Activated CD4-positive, alpha-beta memory T cell treated with anti-CD3 and anti-CD28 coated beads for 36 hours (primary cell): ENCODE measurements around the gene STX1B. TPM values are rescaled to one million over a fixed set of nuclear protein-coding genes. Genes with fewer than 3 reads are reported as not detected.
A peak's percentile ranks its signal among the peaks of the same experiment; 100 is the strongest.
"Not testable (repeated sequence)": the region's sequence is repeated elsewhere in the genome, so short reads cannot be mapped to it uniquely, and the experiment has no call there.

ENCODE experiments used
- CTCF ChIA-PET: fragments of 350-600 bp; sonication (Branson Sonifier 250); formaldehyde crosslinking; loops from one replicate; lab custom pipeline; 2021; ENCODE audit warnings: antibody characterized with exemption, inconsistent platforms; lab: Charles Lee
- POLR2A ChIA-PET: fragments of 350-600 bp; sonication (Branson Sonifier 250); formaldehyde crosslinking; loops from one replicate; lab custom pipeline; 2021; ENCODE audit warnings: antibody characterized with exemption; lab: Charles Lee
- DNase-seq: peaks from one replicate; pipeline ENCODE4 v3.0.0-alpha.2; 2020
- H3K27ac Mint-ChIP-seq: one replicate; pipeline ENCODE4 v1.8.0; 2021; ENCODE audit warnings: mixed read lengths
- H3K27me3 Mint-ChIP-seq: one replicate; pipeline ENCODE4 v1.8.0; 2021; ENCODE audit warnings: mixed read lengths
- H3K36me3 Mint-ChIP-seq: one replicate; pipeline ENCODE4 v1.8.0; 2021; ENCODE audit warnings: mixed read lengths
- H3K4me1 Mint-ChIP-seq: one replicate; pipeline ENCODE4 v1.8.0; 2021; ENCODE audit warnings: low read depth, mixed read lengths
- H3K4me3 Mint-ChIP-seq: one replicate; pipeline ENCODE4 v1.8.0; 2021; ENCODE audit warnings: mild to moderate bottlenecking, mixed read lengths
- H3K9me3 Mint-ChIP-seq: one replicate; pipeline ENCODE4 v1.8.0; 2021; ENCODE audit warnings: mixed read lengths
- intact Hi-C: fragments of 100-400 bp; cut with micrococcal nuclease; formaldehyde crosslinking; loops from one replicate; pipeline ENCODE4 v1.15.1; 2023
- total RNA-seq, 2 experiments: library from RNA; stranded (reverse); gene quantifications; one replicate each; pipeline ENCODE4 v1.2.3, GENCODE V29; 2021

STX1B gene
- total RNA-seq, 2 experiments from 2014 or later, result 0.92 to 1.0 TPM

DNA sequence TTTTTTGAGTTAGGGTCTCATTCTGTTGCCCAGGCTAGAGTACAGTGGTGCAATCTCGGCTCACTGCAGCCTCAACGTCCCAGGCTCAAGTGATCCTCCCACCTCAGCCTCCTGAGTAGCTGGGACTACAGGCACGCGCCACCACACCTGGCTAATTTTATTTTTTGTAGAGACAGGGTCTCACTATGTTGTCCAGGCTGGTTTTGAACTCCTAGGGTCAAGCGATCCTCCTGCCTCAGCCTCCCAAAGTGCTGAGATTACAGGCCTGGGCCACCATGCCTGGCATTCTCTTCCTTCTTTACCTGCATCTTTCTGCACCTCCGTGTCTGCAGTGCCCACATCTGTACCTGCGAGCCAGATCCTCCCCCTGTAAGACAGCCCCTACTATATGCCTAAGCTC is 1.4 kb upstream of the STX1B start:
- H3K36me3 Mint-ChIP-seq, POLR2A ChIA-PET, DNase-seq, H3K27ac Mint-ChIP-seq, intact Hi-C loops, H3K9me3 Mint-ChIP-seq: not testable (repeated sequence)
- Mint-ChIP-seq H3K4me3 (peak overlapping the region; percentile 59), H3K4me1 (peaks cover 14% of the 10 kb centered on the region), H3K27me3 (peaks cover 18% of the 10 kb centered on the region)
- CTCF ChIA-PET, result interaction anchor here (1.1 kb wide), 1 partner anchor 70 kb away, joined by 3 read pairs; no protein-coding TSS in a partner anchor

DNA sequence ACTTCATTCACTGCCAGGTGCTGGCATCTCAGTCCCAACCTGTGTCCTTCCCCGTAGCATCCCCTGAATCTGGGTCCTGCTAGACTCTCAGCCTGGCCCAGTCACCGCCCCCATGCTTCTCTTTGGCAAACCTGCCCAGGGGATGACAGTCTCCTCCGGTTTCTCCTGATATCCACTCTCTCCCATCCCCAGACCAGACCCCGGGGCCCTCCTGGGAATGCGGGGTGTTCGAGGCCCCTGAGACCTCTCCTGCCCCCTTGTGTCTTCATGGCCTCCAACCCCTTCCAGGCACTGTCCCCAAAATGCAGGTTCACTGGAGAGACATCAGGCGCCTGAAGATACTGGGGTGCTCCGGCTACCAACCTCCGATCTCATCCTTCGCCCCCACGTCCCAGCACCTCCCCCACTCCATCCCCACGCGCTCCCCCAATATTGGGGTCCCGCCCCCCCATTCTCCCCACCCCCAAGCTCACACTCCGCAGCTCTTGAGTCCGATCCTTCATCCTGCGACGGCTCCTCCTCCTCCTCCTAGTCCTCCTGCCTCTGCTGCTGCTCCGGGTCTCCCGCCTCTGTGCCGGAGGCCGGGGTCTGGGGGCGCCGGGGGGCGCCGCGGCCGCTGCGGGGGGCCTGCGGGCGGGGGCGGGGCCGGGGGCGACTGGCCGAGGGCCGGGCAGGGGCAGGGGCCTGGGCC is 399 bp downstream of the STX1B start:
- Mint-ChIP-seq H3K4me3 (peak overlapping the region; percentile 45), H3K4me1 (peaks cover 14% of the 10 kb centered on the region), H3K27me3 (peaks cover 16% of the 10 kb centered on the region), H3K9me3 (no peaks in the 10 kb centered on the region), H3K36me3 (no peaks in the 10 kb centered on the region), H3K27ac (no peak overlapping the region)
- POLR2A ChIA-PET, result no interaction called here
- intact Hi-C loops, result no loop called here
- no peak for DNase-seq
- CTCF ChIA-PET, result no interaction called here

GRCh38 chr16:31009120-31009519 is 1.3 kb downstream of the STX1B start:
- Mint-ChIP-seq H3K27me3 (peaks cover 16% of the 10 kb centered on the region), H3K4me1 (peaks cover 14% of the 10 kb centered on the region), H3K36me3 (no peaks in the 10 kb centered on the region), H3K4me3 (no peak overlapping the region), H3K9me3 (no peaks in the 10 kb centered on the region), H3K27ac (no peak overlapping the region)
- no peak for DNase-seq
- intact Hi-C loops, result no loop called here
- ChIA-PET POLR2A (no interaction called here), CTCF (no interaction called here)

GRCh38 chr16:31008551-31008950 is 1.9 kb downstream of the STX1B start:
- H3K9me3 Mint-ChIP-seq, result no peaks in the 10 kb centered on the region
- intact Hi-C loops, result no loop called here
- no peak overlapping the region for H3K27ac Mint-ChIP-seq
- POLR2A ChIA-PET, result no interaction called here
- CTCF ChIA-PET, result no interaction called here
- peaks cover 14% of the 10 kb centered on the region for H3K4me1 Mint-ChIP-seq
- H3K36me3 Mint-ChIP-seq, result no peaks in the 10 kb centered on the region
- peaks cover 14% of the 10 kb centered on the region for H3K27me3 Mint-ChIP-seq
- DNase-seq, result no peak
- no peak overlapping the region for H3K4me3 Mint-ChIP-seq

DNA sequence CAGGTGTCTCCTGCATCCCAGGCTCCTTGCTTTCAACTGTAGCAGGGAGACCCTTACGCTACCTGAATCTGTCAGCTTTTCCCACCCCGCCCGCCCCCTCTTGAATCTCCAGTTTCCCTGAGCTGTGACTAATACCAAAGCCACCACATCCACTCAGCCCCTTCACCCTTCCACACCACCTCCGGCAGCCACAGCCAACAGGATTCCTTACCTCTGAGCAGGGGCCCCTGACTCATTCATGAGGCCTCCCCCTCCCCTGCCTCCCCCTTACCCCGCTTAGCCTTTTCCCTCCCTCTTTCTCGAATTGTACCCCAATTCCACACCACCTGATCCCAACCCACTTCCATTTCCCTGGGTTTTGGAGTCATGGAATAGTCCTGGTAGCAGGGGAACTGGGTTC is 2.3 kb downstream of the STX1B start:
- H3K4me3 Mint-ChIP-seq, result no peak overlapping the region
- ChIA-PET CTCF (no interaction called here), POLR2A (no interaction called here)
- peaks cover 14% of the 10 kb centered on the region for H3K4me1 Mint-ChIP-seq
- H3K9me3 Mint-ChIP-seq, result no peaks in the 10 kb centered on the region
- no peaks in the 10 kb centered on the region for H3K36me3 Mint-ChIP-seq
- no peak overlapping the region for H3K27ac Mint-ChIP-seq
- peaks cover 13% of the 10 kb centered on the region for H3K27me3 Mint-ChIP-seq
- intact Hi-C loops, result no loop called here
- no peak for DNase-seq

GRCh38 chr16:31007684-31008083 is 2.8 kb downstream of the STX1B start:
- DNase-seq, result no peak
- H3K27me3 Mint-ChIP-seq, result peaks cover 13% of the 10 kb centered on the region
- ChIA-PET POLR2A (no interaction called here), CTCF (no interaction called here)
- no peaks in the 10 kb centered on the region for H3K36me3 Mint-ChIP-seq
- H3K27ac Mint-ChIP-seq, result no peak overlapping the region
- H3K4me1 Mint-ChIP-seq, result peaks cover 14% of the 10 kb centered on the region
- no peaks in the 10 kb centered on the region for H3K9me3 Mint-ChIP-seq
- H3K4me3 Mint-ChIP-seq, result no peak overlapping the region
- intact Hi-C loops, result no loop called here

DNA sequence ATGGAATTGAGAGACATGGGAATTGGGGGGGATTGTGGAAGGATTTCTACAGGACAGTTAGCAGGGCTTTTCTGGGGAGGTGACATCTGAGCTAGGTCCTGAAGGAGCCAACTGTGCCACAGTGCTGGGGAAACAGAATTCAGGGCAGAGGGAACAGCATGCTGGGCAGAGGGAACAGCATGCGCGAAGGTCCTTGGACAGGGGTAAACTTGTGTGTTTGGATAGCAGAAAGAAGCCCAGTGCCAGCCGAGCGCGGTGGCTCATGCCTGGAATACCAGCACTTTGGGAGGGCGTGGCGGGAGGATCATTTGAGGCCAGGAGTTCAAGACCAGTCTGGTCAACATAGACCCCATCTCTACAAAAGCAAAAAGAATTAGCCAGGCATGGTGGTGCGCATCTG is 3.8 kb downstream of the STX1B start:
- Mint-ChIP-seq H3K4me3 (no peak overlapping the region), H3K36me3 (no peaks in the 10 kb centered on the region), H3K9me3 (no peaks in the 10 kb centered on the region), H3K27ac (no peak overlapping the region), H3K4me1 (peaks cover 14% of the 10 kb centered on the region), H3K27me3 (peaks cover 8% of the 10 kb centered on the region)
- intact Hi-C loops, result no loop called here
- DNase-seq, result no peak
- CTCF ChIA-PET, result no interaction called here
- POLR2A ChIA-PET, result no interaction called here

DNA sequence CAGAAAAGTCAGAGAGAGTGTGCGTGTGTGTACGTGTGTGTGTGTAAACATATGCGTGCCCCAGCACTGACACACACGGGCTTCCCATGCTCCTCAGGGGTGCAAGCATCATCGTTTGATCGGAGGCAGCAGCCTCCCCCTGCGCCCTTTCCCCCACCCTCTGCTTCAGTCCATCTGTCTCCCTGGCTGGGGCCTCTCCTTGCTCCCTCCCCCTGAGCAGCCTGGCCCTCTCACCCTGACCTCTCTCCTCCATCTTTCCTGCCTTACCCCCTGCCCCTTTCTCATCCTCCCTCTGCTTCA is 4.4 kb downstream of the STX1B start:
- CTCF ChIA-PET, result no interaction called here
- no peak for DNase-seq
- H3K9me3 Mint-ChIP-seq, result no peaks in the 10 kb centered on the region
- H3K4me3 Mint-ChIP-seq, result no peak overlapping the region
- intact Hi-C loops, result no loop called here
- peaks cover 8% of the 10 kb centered on the region for H3K4me1 Mint-ChIP-seq
- POLR2A ChIA-PET, result no interaction called here
- H3K27me3 Mint-ChIP-seq, result peaks cover 3% of the 10 kb centered on the region
- no peaks in the 10 kb centered on the region for H3K36me3 Mint-ChIP-seq
- no peak overlapping the region for H3K27ac Mint-ChIP-seq

GRCh38 chr16:31005350-31006085 is 4.9 kb downstream of the STX1B start:
- Mint-ChIP-seq H3K27me3 (no peaks in the 10 kb centered on the region), H3K27ac (no peak overlapping the region), H3K9me3 (no peaks in the 10 kb centered on the region), H3K36me3 (no peaks in the 10 kb centered on the region), H3K4me3 (no peak overlapping the region), H3K4me1 (peaks cover 5% of the 10 kb centered on the region)
- intact Hi-C loops, result no loop called here
- POLR2A ChIA-PET, result no interaction called here
- DNase-seq, result no peak
- CTCF ChIA-PET, result no interaction called here

GRCh38 chr16:31004658-31005057 is 5.8 kb downstream of the STX1B start:
- peaks cover under 1% of the 10 kb centered on the region for H3K4me1 Mint-ChIP-seq
- H3K9me3 Mint-ChIP-seq, result no peaks in the 10 kb centered on the region
- intact Hi-C loops, result no loop called here
- H3K4me3 Mint-ChIP-seq, result no peak overlapping the region
- POLR2A ChIA-PET, result no interaction called here
- DNase-seq, result no peak
- no peaks in the 10 kb centered on the region for H3K36me3 Mint-ChIP-seq
- no peaks in the 10 kb centered on the region for H3K27me3 Mint-ChIP-seq
- CTCF ChIA-PET, result no interaction called here
- no peak overlapping the region for H3K27ac Mint-ChIP-seq

DNA sequence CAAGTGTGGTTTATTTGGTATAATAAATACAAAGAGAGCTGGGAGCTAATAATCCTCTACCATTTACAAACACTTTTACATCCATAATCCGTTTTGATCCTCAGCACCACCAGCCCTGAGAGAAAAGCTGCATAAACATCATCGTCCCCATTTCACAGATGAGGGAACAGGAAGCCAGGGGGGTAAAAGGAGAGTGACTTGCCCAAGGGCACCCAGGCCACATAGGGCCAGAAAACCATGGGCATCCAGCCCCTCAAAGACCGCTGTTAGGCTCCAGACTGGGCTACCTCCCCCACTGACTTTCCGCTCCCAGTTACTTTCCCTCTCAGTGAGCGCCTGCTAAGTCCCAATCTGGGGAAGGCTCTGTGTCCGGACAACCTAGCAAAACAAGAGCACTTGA is 6.7 kb downstream of the STX1B start:
- Mint-ChIP-seq H3K4me3 (no peak overlapping the region), H3K27ac (no peak overlapping the region), H3K36me3 (no peaks in the 10 kb centered on the region), H3K9me3 (no peaks in the 10 kb centered on the region), H3K27me3 (no peaks in the 10 kb centered on the region), H3K4me1 (no peaks in the 10 kb centered on the region)
- intact Hi-C loops, result no loop called here
- ChIA-PET CTCF (interaction anchor here (1.3 to 1.4 kb wide), 2 partner anchors 18 to 21 kb away, joined by 3 to 7 read pairs; partner anchors contain the start of gene HSD3B7), POLR2A (no interaction called here)
- no peak for DNase-seq

DNA sequence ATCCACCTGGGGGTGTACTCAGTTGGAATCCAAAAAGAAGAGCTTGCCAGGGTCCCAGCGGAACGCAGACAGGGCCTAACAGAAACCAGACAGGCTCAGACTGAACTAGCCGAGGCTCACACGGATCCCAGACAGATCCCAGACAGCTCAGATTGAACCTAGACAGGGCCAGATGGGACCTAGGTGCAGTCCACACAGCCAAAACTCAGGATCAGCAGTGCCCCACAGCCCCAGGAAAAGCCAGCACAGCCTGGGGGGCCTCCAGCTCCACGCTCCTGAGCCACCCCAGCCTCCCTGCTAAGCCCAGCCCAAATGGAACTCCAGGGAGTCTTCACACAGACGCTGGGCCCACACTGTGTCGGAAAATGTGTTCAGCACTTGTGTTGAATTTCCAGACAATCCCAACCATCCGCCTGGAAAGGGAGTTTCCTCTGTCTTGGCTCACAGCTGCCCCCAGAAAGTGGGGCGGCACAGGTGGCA is 7.5 kb downstream of the STX1B start:
- no peak overlapping the region for H3K27ac Mint-ChIP-seq

More for the DNA sequence above, 7.5 kb downstream of the STX1B start:
- H3K9me3 Mint-ChIP-seq, result no peaks in the 10 kb centered on the region
- H3K27me3 Mint-ChIP-seq, result no peaks in the 10 kb centered on the region
- no peak for DNase-seq
- ChIA-PET CTCF (interaction anchor here (0.7 to 1.4 kb wide), 3 partner anchors 17 to 20 kb away, joined by 3 to 7 read pairs (median 3); partner anchors contain the start of gene HSD3B7), POLR2A (no interaction called here)
- H3K4me1 Mint-ChIP-seq, result no peaks in the 10 kb centered on the region
- no peak overlapping the region for H3K4me3 Mint-ChIP-seq
- intact Hi-C loops, result no loop called here
- no peaks in the 10 kb centered on the region for H3K36me3 Mint-ChIP-seq
